GM12875 (cell line): Measurements from ENCODE around the gene TCEA3.

Source experiments
- H3K4me3 ChIP-seq: one replicate; pipeline ENCODE4 v1.5.1; 2011; ENCODE audit warnings: low read depth, low read length, control low read depth
- CTCF ChIP-seq: IDR thresholded peaks from 2 replicates; pipeline ENCODE4 v1.5.1; 2011; ENCODE audit warnings: low read depth, mild to moderate bottlenecking, control low read depth, inconsistent platforms, low read length, moderate library complexity, borderline replicate concordance; ENCODE audit not compliant: insufficient read depth

Gene TCEA3

GRCh38 chr1:23356471-23357137 lies 67.9 kb downstream of the TCEA3 start:
- no peak overlapping the region for H3K4me3 ChIP-seq
- TF ChIP-seq CTCF = no peak

- H3K4me3 ChIP-seq = no peak overlapping the region
- TF ChIP-seq CTCF = no peak
These were observed 70.3 kb downstream of the TCEA3 start for GRCh38 chr1:23354245-23354644.

GRCh38 chr1:23352096-23352695 lies 72.4 kb downstream of the TCEA3 start:
- no peak overlapping the region for H3K4me3 ChIP-seq
- no peak for TF ChIP-seq CTCF

- H3K4me3 ChIP-seq = no peak overlapping the region
- TF ChIP-seq CTCF = no peak
These were observed 78.6 kb downstream of the TCEA3 start for GRCh38 chr1:23345920-23346319.

GRCh38 chr1:23344987-23345472 lies 79.5 kb downstream of the TCEA3 start:
- TF ChIP-seq CTCF = no peak
- peak overlapping the region; percentile 84 for H3K4me3 ChIP-seq

- TF ChIP-seq CTCF = no peak
- H3K4me3 ChIP-seq = peak within 1 kb of the TSS; percentile 86
These were observed 80.2 kb downstream of the TCEA3 start, which contains the start of gene HNRNPR for GRCh38 chr1:23344111-23344986. Gene HNRNPR (minus strand): TSS chr1:23344284. CDS start chr1:23341008, 3,276 bp downstream.
